GM18867 (cell line): ENCODE results near the gene COPS6.

Source experiments
- ATAC-seq: cut with Tn5 transposase; IDR thresholded peaks from one replicate; pipeline ENCODE4 v1.9.1; 2021; ENCODE audit warnings: mild to moderate bottlenecking, moderate library complexity; ENCODE audit not compliant: unreplicated experiment

Gene COPS6

GRCh38 chr7:100088621-100089457, at the start of gene COPS6:
Gene COPS6, plus strand, starts transcription at chr7:100088969. Its CDS starts 22 bp downstream, at chr7:100088991.
- no peak for ATAC-seq

GRCh38 chr7:100040575-100040974, 48.2 kb upstream of the COPS6 start:
- ATAC-seq, result no peak

GRCh38 chr7:100044718-100045117, 44.1 kb upstream of the COPS6 start:
- no peak for ATAC-seq

GRCh38 chr7:100048680-100049079, 40.1 kb upstream of the COPS6 start:
- no peak for ATAC-seq

- ATAC-seq, result peak; percentile 84
These were observed 39.1 kb upstream of the COPS6 start, which contains the start of gene ZSCAN21 for GRCh38 chr7:100049441-100050291. Gene ZSCAN21, plus strand, starts transcription at chr7:100049774. Its CDS starts 7,233 bp downstream, at chr7:100057007.

- ATAC-seq, result no peak
These were observed 37.2 kb upstream of the COPS6 start for GRCh38 chr7:100051611-100052010.

GRCh38 chr7:100053215-100053614, 35.6 kb upstream of the COPS6 start:
- ATAC-seq, result no peak

GRCh38 chr7:100057006-100057405, 31.8 kb upstream of the COPS6 start:
- no peak for ATAC-seq

GRCh38 chr7:100059251-100059739, 29.5 kb upstream of the COPS6 start:
- no peak for ATAC-seq

GRCh38 chr7:100061518-100062193, 27.1 kb upstream of the COPS6 start:
- no peak for ATAC-seq

GRCh38 chr7:100063376-100063775, 25.4 kb upstream of the COPS6 start:
- no peak for ATAC-seq

GRCh38 chr7:100064162-100064561, 24.6 kb upstream of the COPS6 start:
- no peak for ATAC-seq

GRCh38 chr7:100065452-100066186, 23.1 kb upstream of the COPS6 start:
- no peak for ATAC-seq

- no peak for ATAC-seq
These were observed 21.8 kb upstream of the COPS6 start for GRCh38 chr7:100066953-100067352.

- no peak for ATAC-seq
These were observed 18.8 kb upstream of the COPS6 start for GRCh38 chr7:100069991-100070390.

- no peak for ATAC-seq
These were observed 17.6 kb upstream of the COPS6 start for GRCh38 chr7:100071018-100071723.

GRCh38 chr7:100072462-100072861, 16.3 kb upstream of the COPS6 start:
- ATAC-seq, result no peak

- ATAC-seq, result no peak
These were observed 13.9 kb upstream of the COPS6 start for GRCh38 chr7:100074841-100075240.

- no peak for ATAC-seq
These were observed 13.4 kb upstream of the COPS6 start for GRCh38 chr7:100075418-100075817.

GRCh38 chr7:100077205-100077604, 11.6 kb upstream of the COPS6 start:
- no peak for ATAC-seq
